Loucy (cell line): ENCODE data around the gene GATB.

Experiments
- H2AFZ ChIP-seq: fragments of 200-600 bp; sonication (generic); 2 replicates; pipeline ENCODE4 v1.6.0; 2016; ENCODE audit warnings: antibody characterized with exemption, mild to moderate bottlenecking, low read length, moderate library complexity
- H3F3A ChIP-seq: fragments of 200-600 bp; 2 replicates; pipeline ENCODE4 v1.6.0; 2016; ENCODE audit warnings: antibody characterized with exemption, low read depth, mild to moderate bottlenecking
- H3K27me3 ChIP-seq: fragments of 200-600 bp; sonication (generic); 2 replicates; pipeline ENCODE4 v1.6.1; 2014; ENCODE audit warnings: low read length, mild to moderate bottlenecking; ENCODE audit not compliant: insufficient read depth, poor library complexity, severe bottlenecking
- H3K36me3 ChIP-seq: fragments of 200-600 bp; sonication (generic); 2 replicates; pipeline ENCODE4 v1.6.1; 2016; ENCODE audit warnings: low read length; ENCODE audit not compliant: insufficient read depth
- H3K4me1 ChIP-seq: fragments of 200-600 bp; sonication (generic); 2 replicates; pipeline ENCODE4 v1.5.1; 2014; ENCODE audit warnings: low read length, mild to moderate bottlenecking; ENCODE audit not compliant: insufficient read depth, poor library complexity, severe bottlenecking
- H3K4me2 ChIP-seq: fragments of 200-600 bp; sonication (generic); 2 replicates; pipeline ENCODE4 v1.6.0; 2014; ENCODE audit warnings: antibody characterized with exemption, low read length, low read depth, mild to moderate bottlenecking; ENCODE audit not compliant: poor library complexity, severe bottlenecking
- H3K4me3 ChIP-seq: fragments of 200-600 bp; sonication (generic); 2 replicates; pipeline ENCODE4 v1.5.1; 2014; ENCODE audit warnings: low read length, mild to moderate bottlenecking, mixed read lengths; ENCODE audit not compliant: poor library complexity, severe bottlenecking
- H3K79me2 ChIP-seq: fragments of 200-600 bp; sonication (generic); 2 replicates; pipeline ENCODE4 v1.6.1; 2014; ENCODE audit warnings: low read length; ENCODE audit not compliant: insufficient read depth
- H3K9ac ChIP-seq: fragments of 200-600 bp; sonication (generic); 2 replicates; pipeline ENCODE4 v1.6.0; 2014; ENCODE audit warnings: mild to moderate bottlenecking, low read depth, low read length, moderate library complexity; ENCODE audit not compliant: poor library complexity, severe bottlenecking
- H3K9me2 ChIP-seq: fragments of 200-600 bp; sonication (generic); replicated peaks from 2 replicates; pipeline ENCODE4 v1.6.1; 2016; ENCODE audit warnings: low read depth, low read length, mixed read lengths
- H3K9me3 ChIP-seq: fragments of 200-600 bp; sonication (generic); 2 replicates; pipeline ENCODE4 v1.6.1; 2014; ENCODE audit warnings: mild to moderate bottlenecking, antibody characterized with exemption, low read length, low read depth; ENCODE audit not compliant: insufficient read depth
- H4K20me1 ChIP-seq: fragments of 200-600 bp; sonication (generic); 2 replicates; pipeline ENCODE4 v1.6.0; 2014; ENCODE audit warnings: antibody characterized with exemption, low read length, mild to moderate bottlenecking; ENCODE audit not compliant: insufficient read depth, poor library complexity, severe bottlenecking
- EZH2phosphoT487 ChIP-seq: fragments of 200-600 bp; IDR thresholded peaks from 2 replicates; pipeline ENCODE4 v1.6.1; 2018; ENCODE audit warnings: antibody characterized with exemption, mild to moderate bottlenecking, moderate library complexity, borderline replicate concordance
- TF ChIP-seq, protein P1 (sequence below): fragments of 200-600 bp; sonication (generic); conservative IDR thresholded peaks from 2 replicates; pipeline ENCODE4 v1.5.1; 2014; ENCODE audit warnings: mild to moderate bottlenecking, antibody characterized with exemption, low read length

Gene GATB

DNA sequence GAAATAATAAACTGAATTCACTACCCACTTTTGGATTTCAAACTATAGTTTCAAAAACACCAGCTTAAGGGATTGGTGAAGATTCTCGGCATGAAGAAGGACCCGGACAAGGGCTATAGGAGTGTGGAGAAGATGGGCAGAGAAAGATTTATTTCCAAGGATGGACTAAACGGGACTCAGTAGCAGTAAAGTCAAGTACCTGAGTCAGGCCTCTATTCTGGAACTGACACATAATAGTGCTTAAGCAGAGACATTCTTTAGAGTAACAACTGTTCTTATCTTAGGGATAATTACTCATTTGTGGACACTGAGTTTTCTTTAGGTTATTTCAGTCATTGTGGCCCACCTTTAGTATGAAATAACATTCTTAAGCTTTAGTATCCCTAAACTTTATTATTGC is 134.6 kb downstream of the GATB start:
- TF ChIP-seq EZH2phosphoT487, result no peak
- TF ChIP-seq, protein P1, sequence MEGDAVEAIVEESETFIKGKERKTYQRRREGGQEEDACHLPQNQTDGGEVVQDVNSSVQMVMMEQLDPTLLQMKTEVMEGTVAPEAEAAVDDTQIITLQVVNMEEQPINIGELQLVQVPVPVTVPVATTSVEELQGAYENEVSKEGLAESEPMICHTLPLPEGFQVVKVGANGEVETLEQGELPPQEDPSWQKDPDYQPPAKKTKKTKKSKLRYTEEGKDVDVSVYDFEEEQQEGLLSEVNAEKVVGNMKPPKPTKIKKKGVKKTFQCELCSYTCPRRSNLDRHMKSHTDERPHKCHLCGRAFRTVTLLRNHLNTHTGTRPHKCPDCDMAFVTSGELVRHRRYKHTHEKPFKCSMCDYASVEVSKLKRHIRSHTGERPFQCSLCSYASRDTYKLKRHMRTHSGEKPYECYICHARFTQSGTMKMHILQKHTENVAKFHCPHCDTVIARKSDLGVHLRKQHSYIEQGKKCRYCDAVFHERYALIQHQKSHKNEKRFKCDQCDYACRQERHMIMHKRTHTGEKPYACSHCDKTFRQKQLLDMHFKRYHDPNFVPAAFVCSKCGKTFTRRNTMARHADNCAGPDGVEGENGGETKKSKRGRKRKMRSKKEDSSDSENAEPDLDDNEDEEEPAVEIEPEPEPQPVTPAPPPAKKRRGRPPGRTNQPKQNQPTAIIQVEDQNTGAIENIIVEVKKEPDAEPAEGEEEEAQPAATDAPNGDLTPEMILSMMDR, result no peak
- no peaks in the 10 kb centered on the region for H4K20me1 ChIP-seq
- H3K79me2 ChIP-seq, result no peaks in the 10 kb centered on the region
- no peaks in the 10 kb centered on the region for H3K27me3 ChIP-seq
- H3K36me3 ChIP-seq, result no peaks in the 10 kb centered on the region
- no peaks in the 10 kb centered on the region for H3K9me3 ChIP-seq
- no peaks in the 10 kb centered on the region for H3K4me1 ChIP-seq
- H3K9ac ChIP-seq, result no peak overlapping the region
- H2AFZ ChIP-seq, result no peak overlapping the region
- H3K4me2 ChIP-seq, result no peak overlapping the region
- no peak overlapping the region for H3K4me3 ChIP-seq
- H3F3A ChIP-seq, result no peaks in the 10 kb centered on the region
- no peaks in the 10 kb centered on the region for H3K9me2 ChIP-seq

DNA sequence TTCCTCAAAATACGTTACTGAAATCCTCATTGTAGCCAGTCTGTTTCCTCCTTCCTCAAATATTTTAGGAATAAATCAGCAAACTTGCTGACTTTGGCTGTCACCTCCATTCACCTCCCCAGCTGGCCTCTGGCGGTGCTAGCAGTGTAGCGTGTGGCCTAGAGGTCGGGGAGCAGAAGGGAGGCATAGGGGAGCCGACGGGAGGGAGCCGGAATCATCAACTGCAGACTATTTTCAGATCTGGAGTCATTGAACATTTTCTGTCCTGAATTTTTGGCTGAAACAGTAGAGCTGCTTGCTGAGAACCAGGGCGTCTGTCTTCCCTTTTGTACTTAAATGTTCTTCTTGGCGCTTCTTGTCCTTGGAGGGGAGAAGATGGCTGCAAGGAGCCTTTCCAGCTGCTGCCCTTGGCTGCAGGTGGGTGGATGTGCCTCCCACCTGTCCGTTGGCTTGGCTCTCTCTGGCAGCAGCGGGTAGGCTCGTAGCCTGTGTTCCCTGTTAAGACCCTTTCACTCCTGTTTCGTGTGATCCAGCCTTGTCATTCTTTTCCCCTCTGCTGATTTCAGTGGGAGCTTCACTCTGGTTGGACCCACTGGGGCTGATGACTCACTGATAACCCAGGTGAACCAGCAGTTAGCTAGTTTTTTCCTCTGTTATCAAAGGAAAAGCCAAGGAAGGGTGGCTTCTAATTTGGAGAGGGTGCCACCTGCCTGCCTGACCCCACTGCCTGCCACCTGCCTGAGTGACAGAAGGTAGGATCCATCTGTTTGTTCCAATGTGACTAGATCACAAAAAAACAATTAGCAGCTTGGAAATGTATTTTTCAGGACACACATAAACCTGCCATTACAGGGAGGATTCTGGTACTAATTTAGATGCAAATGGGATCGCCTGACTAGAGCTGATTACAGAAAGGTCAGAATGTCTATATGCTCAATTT is 135.9 kb downstream of the GATB start:
- H3K9me2 ChIP-seq, result no peaks in the 10 kb centered on the region
- H3F3A ChIP-seq, result no peaks in the 10 kb centered on the region
- no peaks in the 10 kb centered on the region for H3K27me3 ChIP-seq
- H3K4me1 ChIP-seq, result no peaks in the 10 kb centered on the region
- H3K79me2 ChIP-seq, result no peaks in the 10 kb centered on the region
- no peak overlapping the region for H3K9ac ChIP-seq
- no peaks in the 10 kb centered on the region for H3K36me3 ChIP-seq
- TF ChIP-seq, protein P1, result no peak
- TF ChIP-seq EZH2phosphoT487, result no peak
- H3K9me3 ChIP-seq, result no peaks in the 10 kb centered on the region
- H3K4me2 ChIP-seq, result no peak overlapping the region
- H3K4me3 ChIP-seq, result no peak overlapping the region
- no peak overlapping the region for H2AFZ ChIP-seq
- H4K20me1 ChIP-seq, result no peaks in the 10 kb centered on the region
